ENCODE data around the gene ASB8.
A peak's percentile ranks its signal among the peaks of the same experiment; 100 is the strongest.

The ASB8 gene

GRCh38 chr12:48110691-48111311 is 46.5 kb downstream of the ASB8 start:
- DNase-seq (ENCODE audit: low spot score), result no peak
- no peak for TF ChIP-seq CTCF (IDR thresholded peaks at IDR 0.05; ENCODE audit: extremely low read depth, missing control alignments)

DNA sequence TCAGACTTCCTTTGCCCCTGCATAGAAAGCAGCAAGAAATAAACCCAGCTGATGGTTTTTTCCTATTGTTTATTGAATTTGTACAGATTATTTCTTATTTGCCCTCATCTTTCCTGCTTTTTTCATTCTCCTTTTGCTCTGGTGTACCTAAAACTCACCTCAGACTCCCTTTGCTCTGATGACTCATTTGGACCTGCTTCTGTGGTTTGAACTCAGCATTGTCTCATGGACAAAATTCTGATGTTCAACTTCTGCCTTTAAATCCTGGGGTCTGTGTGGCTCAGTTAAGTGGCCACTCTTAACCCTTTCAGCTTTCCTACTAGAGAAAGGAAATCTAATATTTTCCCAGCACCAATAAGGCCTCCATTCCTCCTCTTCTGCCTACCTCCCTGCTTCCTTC is 47.9 kb downstream of the ASB8 start:
- no peak for TF ChIP-seq CTCF (IDR thresholded peaks at IDR 0.05; ENCODE audit: extremely low read depth, missing control alignments)
- DNase-seq (ENCODE audit: low spot score), result no peak

- no peak for DNase-seq (ENCODE audit: low spot score)
- TF ChIP-seq CTCF (IDR thresholded peaks at IDR 0.05; ENCODE audit: extremely low read depth, missing control alignments), result no peak
These were observed 50.4 kb downstream of the ASB8 start for GRCh38 chr12:48106681-48107613.

GRCh38 chr12:48105867-48106680 is 51.2 kb downstream of the ASB8 start, which contains the start of gene SENP1:
Gene SENP1, minus strand, starts transcription at chr12:48106079. Its CDS starts 4,607 bp downstream, at chr12:48101472.
- peak; percentile 87 for DNase-seq (ENCODE audit: low spot score)
- no peak for TF ChIP-seq CTCF (IDR thresholded peaks at IDR 0.05; ENCODE audit: extremely low read depth, missing control alignments)

DNA sequence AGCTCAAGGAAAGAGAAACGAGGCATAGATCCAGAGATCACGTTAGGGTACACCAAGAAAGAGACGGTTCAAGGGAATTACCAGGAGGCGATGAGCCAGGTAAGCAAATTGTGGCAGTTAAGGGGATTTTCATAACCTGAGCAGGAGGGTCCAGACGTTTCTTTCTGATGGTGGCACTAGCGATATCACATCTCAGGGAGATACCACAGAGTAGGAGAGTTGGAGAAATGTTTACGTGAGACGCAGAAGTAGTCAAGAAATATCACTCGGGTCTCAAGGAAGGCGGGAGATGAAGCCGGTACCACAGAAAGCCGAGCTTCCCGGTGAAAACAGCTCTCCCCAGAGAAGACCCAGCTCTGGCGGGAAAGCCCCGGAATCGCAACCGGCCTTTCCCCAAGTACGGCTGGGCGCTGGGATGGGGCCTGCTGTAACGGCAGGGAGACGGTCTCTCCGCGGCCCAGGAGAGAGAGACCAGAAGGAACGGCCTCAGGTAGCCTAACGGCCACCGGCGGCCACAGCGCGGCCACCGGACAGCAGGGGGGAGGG is 51.9 kb downstream of the ASB8 start:
- DNase-seq (ENCODE audit: low spot score), result no peak
- no peak for TF ChIP-seq CTCF (IDR thresholded peaks at IDR 0.05; ENCODE audit: extremely low read depth, missing control alignments)

DNA sequence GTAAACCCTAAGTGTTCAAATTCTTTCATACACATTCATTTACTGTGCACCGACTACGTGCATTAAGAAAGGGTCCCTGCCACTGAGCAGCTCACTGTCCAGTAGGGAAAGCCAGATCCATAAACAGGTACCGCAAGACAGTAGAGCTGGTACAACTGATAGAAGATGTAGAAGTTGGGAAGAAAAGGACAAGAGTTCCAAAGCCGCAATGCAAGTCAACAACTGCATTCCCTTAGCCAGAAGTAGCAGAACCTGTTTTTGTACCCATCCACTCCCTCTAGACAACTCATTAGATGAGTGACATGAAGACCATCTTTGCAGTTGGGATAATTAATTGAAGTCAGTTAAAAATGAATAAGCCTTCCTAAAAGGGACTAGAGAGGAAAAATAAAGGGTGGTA is 52.8 kb downstream of the ASB8 start:
- no peak for TF ChIP-seq CTCF (IDR thresholded peaks at IDR 0.05; ENCODE audit: extremely low read depth, missing control alignments)
- no peak for DNase-seq (ENCODE audit: low spot score)
